ENCODE results near the gene C1QTNF2. TPM values are rescaled to one million over a fixed set of nuclear protein-coding genes. Genes with fewer than 3 reads are reported as not detected.

C1QTNF2 gene
- total and polyA plus RNA-seq, 2 of the 4 experiments (the other 2 are of a cell fraction): 0.72 to 1.2 TPM

GRCh38 chr5:160348080-160348479 lies 22.3 kb downstream of the C1QTNF2 start:
- Histone ChIP-seq H4K20me1 (ENCODE audit: insufficient read depth, low read length) (no peaks in the 10 kb centered on the region), H3K14ac (replicated peaks; ENCODE audit: low read depth, low read length) (no peak overlapping the region), H4K91ac (ENCODE audit: insufficient read depth, low read depth, low read length) (no peak overlapping the region), H3K4me2 (ENCODE audit: low read depth, low read length) (no peak overlapping the region), H3K36me3 (ENCODE audit: control insufficient read depth, insufficient read depth, low read length) (no peaks in the 10 kb centered on the region), H2BK120ac (ENCODE audit: low read depth, low read length) (no peak overlapping the region), H2BK15ac (ENCODE audit: low read depth, low read length) (no peak overlapping the region), H3K9me3 (ENCODE audit: control insufficient read depth, insufficient read depth, low read length) (no peaks in the 10 kb centered on the region), H3K79me1 (ENCODE audit: low read depth in 1 of 2, low read length in 2 of 2) (no peaks in the 10 kb centered on the region), H2AK9ac (replicated peaks; ENCODE audit: low read depth, low read length, poor library complexity) (no peak overlapping the region), H3K27ac (ENCODE audit: insufficient read depth, low read length) (no peak overlapping the region), H3K56ac (ENCODE audit: extremely low read depth, insufficient read depth, low read length) (no peak overlapping the region), H3K18ac (ENCODE audit: low read depth, low read length) (no peak overlapping the region), H3K4ac (ENCODE audit: low read depth, low read length) (no peak overlapping the region), H2BK20ac (ENCODE audit: low read depth, low read length) (no peak overlapping the region), H2AFZ (replicated peaks; ENCODE audit: low read length, poor library complexity) (no peak overlapping the region), H4K5ac (ENCODE audit: low read depth, low read length) (no peak overlapping the region), H2BK5ac (ENCODE audit: low read depth, low read length, poor library complexity, severe bottlenecking) (no peak overlapping the region), H3K23ac (ENCODE audit: low read depth, low read length) (no peak overlapping the region), H4K8ac (ENCODE audit: low read depth in 2 of 2, low read length in 2 of 2) (no peak overlapping the region), H2AK5ac (ENCODE audit: low read depth, low read length) (no peak overlapping the region), H3K27me3 (ENCODE audit: control insufficient read depth, insufficient read depth, low read length) (no peaks in the 10 kb centered on the region), H3K9ac (ENCODE audit: low read depth, low read length) (no peak overlapping the region), H3K4me3 (ENCODE audit: insufficient read depth, low read depth, low read length) (no peak overlapping the region), H3K9me1 (ENCODE audit: insufficient read depth, low read length) (no peaks in the 10 kb centered on the region; the same call in 1 of the 2 replicates), H3K4me1 (ENCODE audit: control insufficient read depth, insufficient read depth, low read length) (no peaks in the 10 kb centered on the region)
- TF ChIP-seq ELK1 (IDR thresholded peaks at IDR 0.05; ENCODE audit: borderline replicate concordance, low read depth, low read length) (no peak), CHD1 (IDR thresholded peaks at IDR 0.05; ENCODE audit: low read depth, low read length) (no peak), RCOR1 (IDR thresholded peaks at IDR 0.05; ENCODE audit: insufficient replicate concordance, low read length) (no peak), RFX5 (IDR thresholded peaks at IDR 0.05; ENCODE audit: low read depth, low read length) (no peak), POLR2A (IDR thresholded peaks at IDR 0.05; ENCODE audit: low read depth, low read length) (no peak), SMC3 (IDR thresholded peaks at IDR 0.05; ENCODE audit: low read depth, low read length) (no peak), RAD21 (IDR thresholded peaks at IDR 0.05; ENCODE audit: low read length) (no peak), BHLHE40 (IDR thresholded peaks at IDR 0.05; ENCODE audit: low read depth, low read length) (no peak), CEBPB (IDR thresholded peaks at IDR 0.05; ENCODE audit: low read depth, low read length) (no peak), NFE2L2 (IDR thresholded peaks at IDR 0.05; ENCODE audit: low read depth, low read length) (no peak)
- ChIA-PET POLR2A (ENCODE audit: unreplicated experiment) (no interaction called here), CTCF (interaction anchor here (1.0 kb wide), 1 partner anchor 10 kb away, joined by 6 read pairs; no protein-coding TSS in a partner anchor)
- WGBS, 2 experiments (ENCODE audit: extremely low coverage in 2 of 2, insufficient read length in 1 of 2): 85% methylated on average over 7 of the region's 11 CpGs; no CpG with 5 or more reads in 1 of the 2 experiments
- DNase-seq (no peak), ATAC-seq (ENCODE audit: low read depth) (no peak)
- dilution Hi-C loops (cut with HindIII; ENCODE audit: low sequenced_read_pairs, unreplicated experiment) (no loop called here), in situ Hi-C loops (cut with MboI; ENCODE audit: low sequenced_read_pairs) (loop anchor here (5.0 to 25.0 kb wide), 2 partner anchors 326 to 911 kb away; no protein-coding TSS in a partner anchor), intact Hi-C loops (cut with micrococcal nuclease) (loop anchor here (5.0 kb wide), 1 partner anchor 906 kb away; no protein-coding TSS in a partner anchor)
- no TSS peak for BruUV-seq (replicated peaks)
